PC-3 (cell line): ENCODE measurements around the gene KRT75. TPM values are rescaled to one million over a fixed set of nuclear protein-coding genes. Genes with fewer than 3 reads are reported as not detected.

Source experiments
- ATAC-seq: fragments of 200-7000 bp; cut with Tn5 transposase; 2 replicates; pipeline ENCODE4 v1.9.1; 2020; ENCODE audit warnings: mild to moderate bottlenecking, moderate library complexity
- BruUV-seq: library from RNA; stranded (reverse); fragments of 400-500 nt; replicated peaks from 2 replicates; lab custom pipeline; 2021; lab: Mats Ljungman, UMichigan
- CTCF ChIA-PET: fragments of 300-600 bp; sonication (Branson Sonifier 250); formaldehyde crosslinking; loops from one replicate; lab custom pipeline; 2022; ENCODE audit warnings: antibody characterized with exemption; lab: Charles Lee
- POLR2A ChIA-PET: fragments of 300-600 bp; sonication (Branson Sonifier 250); formaldehyde crosslinking; loops from one replicate; lab custom pipeline; 2022; ENCODE audit warnings: antibody characterized with exemption; ENCODE audit not compliant: unreplicated experiment; lab: Charles Lee
- DNase-seq: peaks from one replicate; pipeline ENCODE4 v3.0.0-alpha.2; 2015
- H2AFZ ChIP-seq: fragments of 300-600 bp; sonication (generic); 2 replicates; pipeline ENCODE4 v1.6.0; 2016; ENCODE audit warnings: antibody characterized with exemption, low read length
- H3F3A ChIP-seq: fragments of 300-600 bp; sonication (generic); one replicate; pipeline ENCODE4 v1.6.0; 2017; ENCODE audit warnings: antibody characterized with exemption, low read length, control low read depth, mild to moderate bottlenecking; ENCODE audit not compliant: unreplicated experiment
- H3K27ac ChIP-seq: fragments of 300-600 bp; sonication (generic); 2 replicates; pipeline ENCODE4 v1.5.1; 2016; ENCODE audit warnings: mild to moderate bottlenecking, low read length
- H3K27me3 ChIP-seq: fragments of 300-600 bp; sonication (generic); 2 replicates; pipeline ENCODE4 v1.6.1; 2016; ENCODE audit warnings: low read length, mixed read lengths
- H3K36me3 ChIP-seq: fragments of 300-600 bp; sonication (generic); 2 replicates; pipeline ENCODE4 v1.6.1; 2016; ENCODE audit warnings: low read depth, mixed run types, low read length, mixed read lengths
- H3K4me1 ChIP-seq: fragments of 300-600 bp; sonication (generic); 2 replicates; pipeline ENCODE4 v1.5.1; 2016; ENCODE audit warnings: low read length; ENCODE audit not compliant: insufficient read depth
- H3K4me2 ChIP-seq: fragments of 300-600 bp; sonication (generic); 2 replicates; pipeline ENCODE4 v1.6.0; 2016; ENCODE audit warnings: low read length
- H3K4me3 ChIP-seq: fragments of 300-600 bp; sonication (generic); 2 replicates; pipeline ENCODE4 v1.5.1; 2016; ENCODE audit warnings: mild to moderate bottlenecking, low read length, mixed read lengths
- H3K79me2 ChIP-seq: fragments of 300-600 bp; sonication (generic); 2 replicates; pipeline ENCODE4 v1.6.1; 2017; ENCODE audit warnings: low read length, mixed read lengths
- H3K9ac ChIP-seq: fragments of 300-600 bp; sonication (generic); 2 replicates; pipeline ENCODE4 v1.6.0; 2016; ENCODE audit warnings: mild to moderate bottlenecking, low read length
- H3K9me2 ChIP-seq: fragments of 300-600 bp; sonication (generic); replicated peaks from 2 replicates; pipeline ENCODE4 v1.6.1; 2016; ENCODE audit warnings: mixed run types, low read length, mixed read lengths
- H3K9me3 ChIP-seq: fragments of 300-600 bp; sonication (generic); 2 replicates; pipeline ENCODE4 v1.6.1; 2016; ENCODE audit warnings: low read length, mixed read lengths
- H4K20me1 ChIP-seq: fragments of 300-600 bp; sonication (generic); 2 replicates; pipeline ENCODE4 v1.6.1; 2016; ENCODE audit warnings: low read length, mixed read lengths
- CTCF ChIP-seq: fragments of 300-600 bp; sonication (generic); conservative IDR thresholded peaks from 2 replicates; pipeline ENCODE4 v1.5.1; 2017; ENCODE audit warnings: antibody characterized with exemption, low read depth, mild to moderate bottlenecking, low read length
- EZH2 ChIP-seq: fragments of 300-600 bp; sonication (generic); IDR thresholded peaks from one replicate; pipeline ENCODE4 v1.6.1; 2017; ENCODE audit warnings: antibody characterized with exemption, mild to moderate bottlenecking, low read length; ENCODE audit not compliant: unreplicated experiment
- EZH2phosphoT487 ChIP-seq: fragments of 300-600 bp; sonication (generic); IDR thresholded peaks from 2 replicates; pipeline ENCODE4 v1.6.1; 2018; ENCODE audit warnings: mild to moderate bottlenecking, antibody characterized with exemption, low read length, borderline replicate concordance
- intact Hi-C: fragments of 100-400 bp; cut with micrococcal nuclease; formaldehyde crosslinking; loops from 2 replicates; pipeline ENCODE4 v1.9.0; 2023
- total RNA-seq: library from RNA; depleted of rRNA; stranded (reverse); fragments of >200 nt; gene quantifications from 2 replicates; pipeline ENCODE4 v1.2.3, GENCODE V29; 2014

Gene KRT75
- total RNA-seq, 1 experiment from 2014 or later = 38.5 TPM

GRCh38 chr12:52403561-52403960 is 30.6 kb downstream of the KRT75 start:
- Histone ChIP-seq H3K36me3 (no peaks in the 10 kb centered on the region), H3F3A (no peaks in the 10 kb centered on the region), H3K9me2 (no peaks in the 10 kb centered on the region), H3K9me3 (no peaks in the 10 kb centered on the region), H3K4me1 (no peaks in the 10 kb centered on the region), H3K27ac (no peak overlapping the region), H3K27me3 (no peaks in the 10 kb centered on the region), H4K20me1 (no peaks in the 10 kb centered on the region), H3K4me3 (no peak overlapping the region), H3K4me2 (no peak overlapping the region), H3K9ac (no peak overlapping the region), H2AFZ (no peak overlapping the region), H3K79me2 (no peaks in the 10 kb centered on the region)
- TF ChIP-seq EZH2 (no peak), EZH2phosphoT487 (no peak), CTCF (no peak)
- intact Hi-C loops = no loop called here
- ChIA-PET CTCF (interaction anchor here (0.5 kb wide), 1 partner anchor 75 kb away, joined by 3 read pairs; no protein-coding TSS in a partner anchor), POLR2A (no interaction called here)
- DNase-seq (no peak), ATAC-seq (no peak)
- BruUV-seq = no TSS peak

- intact Hi-C loops = no loop called here
- Histone ChIP-seq H4K20me1 (no peaks in the 10 kb centered on the region), H2AFZ (no peak overlapping the region), H3K27ac (no peak overlapping the region), H3K4me1 (no peaks in the 10 kb centered on the region), H3K36me3 (no peaks in the 10 kb centered on the region), H3K79me2 (no peaks in the 10 kb centered on the region), H3F3A (no peaks in the 10 kb centered on the region), H3K9me3 (no peaks in the 10 kb centered on the region), H3K27me3 (no peaks in the 10 kb centered on the region), H3K9ac (no peak overlapping the region), H3K4me2 (no peak overlapping the region), H3K4me3 (no peak overlapping the region), H3K9me2 (no peaks in the 10 kb centered on the region)
- ATAC-seq (no peak), DNase-seq (no peak)
- BruUV-seq = no TSS peak
- CTCF ChIA-PET = interaction anchor here (0.5 kb wide), 1 partner anchor 76 kb away, joined by 3 read pairs; no protein-coding TSS in a partner anchor
- POLR2A ChIA-PET = no interaction called here
- TF ChIP-seq CTCF (no peak), EZH2phosphoT487 (no peak), EZH2 (no peak)
Measured at GRCh38 chr12:52402873-52403540, 31.2 kb downstream of the KRT75 start.

DNA sequence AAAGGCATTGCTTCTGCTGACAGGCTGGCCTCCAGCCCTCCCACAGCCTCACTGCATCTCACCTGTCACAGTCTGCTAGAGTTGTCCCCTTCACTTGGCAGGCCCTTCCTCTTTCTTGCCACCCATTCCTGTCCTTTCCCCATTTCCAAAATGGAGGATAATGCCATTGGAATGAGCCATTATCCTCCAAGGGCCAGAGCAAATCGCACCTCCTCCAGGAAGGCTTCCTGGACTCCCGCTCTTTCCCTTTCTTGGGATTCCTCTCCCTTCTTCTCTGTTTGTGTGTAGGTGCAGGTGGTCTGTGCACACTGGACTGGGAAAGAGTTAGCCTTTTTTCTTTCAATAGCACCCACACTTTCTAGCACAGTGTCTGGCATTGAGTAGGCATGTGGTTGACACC is 31.8 kb downstream of the KRT75 start:
- ChIA-PET CTCF (no interaction called here), POLR2A (no interaction called here)
- Histone ChIP-seq H3K4me3 (no peak overlapping the region), H2AFZ (no peak overlapping the region), H3K27ac (no peak overlapping the region), H3K4me1 (no peaks in the 10 kb centered on the region), H3F3A (no peaks in the 10 kb centered on the region), H3K9me2 (no peaks in the 10 kb centered on the region), H3K79me2 (no peaks in the 10 kb centered on the region), H3K4me2 (no peak overlapping the region), H3K9ac (no peak overlapping the region), H3K27me3 (no peaks in the 10 kb centered on the region), H3K9me3 (no peaks in the 10 kb centered on the region), H3K36me3 (no peaks in the 10 kb centered on the region), H4K20me1 (no peaks in the 10 kb centered on the region)
- no TSS peak for BruUV-seq
- DNase-seq = no peak
- no peak for TF ChIP-seq EZH2
- no peak for TF ChIP-seq EZH2phosphoT487
- TF ChIP-seq CTCF = no peak
- intact Hi-C loops = no loop called here
- no peak for ATAC-seq
